Left ventricle myocardium inferior (tissue), 1 donor: ENCODE results near the gene UQCC2. TPM values are rescaled to one million over a fixed set of nuclear protein-coding genes. Genes with fewer than 3 reads are reported as not detected.

Source experiments
- DNase-seq: peaks from one replicate; pipeline ENCODE4 v3.0.0-alpha.2; 2020
- H3K27ac ChIP-seq: fragments of 200-600 bp; replicated peaks from 2 replicates; pipeline ENCODE4 v1.8.0; 2021
- H3K27me3 ChIP-seq: fragments of 200-600 bp; 2 replicates; pipeline ENCODE4 v1.8.0; 2021; ENCODE audit warnings: low read depth
- H3K36me3 ChIP-seq: fragments of 200-600 bp; 2 replicates; pipeline ENCODE4 v1.8.0; 2021
- H3K4me1 ChIP-seq: fragments of 200-600 bp; 2 replicates; pipeline ENCODE4 v1.8.0; 2021
- H3K4me3 ChIP-seq: fragments of 200-600 bp; 2 replicates; pipeline ENCODE4 v1.8.0; 2021; ENCODE audit warnings: mild to moderate bottlenecking, moderate library complexity
- H3K9me3 ChIP-seq: fragments of 200-600 bp; replicated peaks from 2 replicates; pipeline ENCODE4 v1.8.0; 2021
- CTCF ChIP-seq: fragments of 200-600 bp; IDR thresholded peaks from 2 replicates; pipeline ENCODE4 v1.8.0; 2021; ENCODE audit warnings: antibody characterized with exemption, mild to moderate bottlenecking, borderline replicate concordance
- intact Hi-C: fragments of 100-400 bp; cut with micrococcal nuclease; formaldehyde crosslinking; loops from one replicate; pipeline ENCODE4 v1.11.0; 2022
- total RNA-seq: library from RNA; stranded (reverse); fragmentation: NEBNext Ultra II Directional; extraction: Animal tissue kit (Norgen Biotek cat#: 25700); gene quantifications from one replicate; pipeline ENCODE4 v1.2.1, GENCODE V29; 2021
- donor health status: DM: no; HTN: yes; CAD: no; lungs with severe emphysema.

The UQCC2 gene
- total RNA-seq, 1 donor from 2014 or later: 199 TPM

GRCh38 chr6:33691456-33692077 is 19.9 kb downstream of the UQCC2 start:
- Histone ChIP-seq H3K4me3 (no peak overlapping the region), H3K9me3 (no peaks in the 10 kb centered on the region), H3K27me3 (no peaks in the 10 kb centered on the region), H3K4me1 (peaks cover 65% of the 10 kb centered on the region), H3K27ac (peak overlapping the region; percentile 90), H3K36me3 (peaks cover 32% of the 10 kb centered on the region)
- no peak for TF ChIP-seq CTCF
- DNase-seq: no peak
- intact Hi-C loops: no loop called here

GRCh38 chr6:33690766-33691165 is 20.7 kb downstream of the UQCC2 start:
- intact Hi-C loops: no loop called here
- H3K9me3 ChIP-seq: no peaks in the 10 kb centered on the region

GRCh38 chr6:33689879-33690278 is 21.6 kb downstream of the UQCC2 start:
- Histone ChIP-seq H3K4me1 (peaks cover 48% of the 10 kb centered on the region), H3K9me3 (no peaks in the 10 kb centered on the region), H3K36me3 (peaks cover 48% of the 10 kb centered on the region), H3K4me3 (no peak overlapping the region), H3K27me3 (no peaks in the 10 kb centered on the region), H3K27ac (no peak overlapping the region)
- DNase-seq: no peak
- intact Hi-C loops: no loop called here
- TF ChIP-seq CTCF: no peak

More at GRCh38 chr6:33690766-33691165, 20.7 kb downstream of the UQCC2 start:
- no peak for TF ChIP-seq CTCF
- no peak for DNase-seq
- Histone ChIP-seq H3K4me1 (peaks cover 57% of the 10 kb centered on the region), H3K4me3 (no peak overlapping the region), H3K36me3 (peaks cover 39% of the 10 kb centered on the region), H3K27me3 (no peaks in the 10 kb centered on the region), H3K27ac (peak overlapping the region; percentile 90)

GRCh38 chr6:33689148-33689494 is 22.4 kb downstream of the UQCC2 start:
- Histone ChIP-seq H3K36me3 (peaks cover 56% of the 10 kb centered on the region), H3K9me3 (no peaks in the 10 kb centered on the region), H3K27me3 (no peaks in the 10 kb centered on the region), H3K4me1 (peaks cover 41% of the 10 kb centered on the region), H3K27ac (no peak overlapping the region), H3K4me3 (no peak overlapping the region)
- intact Hi-C loops: no loop called here
- TF ChIP-seq CTCF: no peak
- no peak for DNase-seq

- Histone ChIP-seq H3K4me1 (peaks cover 35% of the 10 kb centered on the region), H3K4me3 (no peak overlapping the region), H3K27me3 (no peaks in the 10 kb centered on the region), H3K36me3 (peaks cover 61% of the 10 kb centered on the region), H3K27ac (no peak overlapping the region), H3K9me3 (no peaks in the 10 kb centered on the region)
- intact Hi-C loops: no loop called here
- no peak for TF ChIP-seq CTCF
- DNase-seq: no peak
Measured at GRCh38 chr6:33688451-33689147, 22.9 kb downstream of the UQCC2 start.
